B cell (primary cell): ENCODE results near the gene ANKFY1. TPM values are rescaled to one million over a fixed set of nuclear protein-coding genes. Genes with fewer than 3 reads are reported as not detected.
"Not testable (repeated sequence)": the region's sequence is repeated elsewhere in the genome, so short reads cannot be mapped to it uniquely, and the experiment has no call there.

Experiments
- ATAC-seq: fragments of 200-7000 bp; cut with Tn5 transposase; one replicate; pipeline ENCODE4 v1.10.0; 2021; ENCODE audit warnings: low read depth, mild to moderate bottlenecking, moderate number of reproducible peaks, moderate library complexity
- CTCF ChIA-PET: fragments of 350-600 bp; sonication (Branson Sonifier 250); formaldehyde crosslinking; loops from one replicate; lab custom pipeline; 2021; ENCODE audit warnings: antibody characterized with exemption, inconsistent platforms; lab: Charles Lee
- POLR2A ChIA-PET: fragments of 350-600 bp; sonication (Branson Sonifier 250); formaldehyde crosslinking; loops from one replicate; lab custom pipeline; 2021; ENCODE audit warnings: antibody characterized with exemption; lab: Charles Lee
- DNase-seq: peaks from one replicate; pipeline ENCODE4 v3.0.0; 2013
- H2AFZ ChIP-seq: 2 replicates; pipeline ENCODE4 v1.6.1; 2012; ENCODE audit warnings: mild to moderate bottlenecking, low read depth, low read length; ENCODE audit not compliant: insufficient read depth, poor library complexity, severe bottlenecking
- H3K27ac ChIP-seq, 2 donors: 1 replicate in 1 of 2; 2 replicates in 1 of 2; pipeline ENCODE4 v1.5.1; 2012 to 2013; ENCODE audit warnings: low read length in 2 of 2, mild to moderate bottlenecking in 2 of 2, moderate library complexity in 1 of 2
- H3K27me3 ChIP-seq, 4 experiments: fragments of 200-600 bp in 1 of 4; sonication (generic) in 1 of 4; replicated peaks in 1 of 4; 1 replicate in 2 of 4; 2 replicates in 2 of 4; pipeline versions ENCODE4 v1.6.1 to v1.7.0; 2013 to 2016; ENCODE audit warnings: low read length in 3 of 4, mild to moderate bottlenecking in 2 of 4, mixed read lengths in 1 of 4, moderate library complexity in 1 of 4; ENCODE audit not compliant: insufficient read depth in 4 of 4, control insufficient read depth in 3 of 4; ENCODE audit errors: control extremely low read depth in 1 of 4
- H3K36me3 ChIP-seq, 2 experiments: replicated peaks in 1 of 2; 1 replicate in 1 of 2; 2 replicates in 1 of 2; pipeline versions ENCODE4 v1.6.1 to v1.7.1; 2013; ENCODE audit warnings: low read length in 1 of 2; ENCODE audit not compliant: insufficient read depth in 2 of 2, control insufficient read depth in 1 of 2; ENCODE audit errors: control extremely low read depth in 1 of 2, extremely low read depth in 1 of 2
- H3K4me1 ChIP-seq, 2 donors: fragments of 200-600 bp in 1 of 2; sonication (generic) in 1 of 2; 1 replicate in 1 of 2; 2 replicates in 1 of 2; pipeline versions ENCODE4 v1.5.1 to v1.6.1; 2013 to 2017; ENCODE audit warnings: low read length in 2 of 2; ENCODE audit not compliant: control insufficient read depth in 2 of 2, insufficient read depth in 2 of 2
- H3K4me2 ChIP-seq: replicated peaks from 2 replicates; pipeline ENCODE3; 2012; ENCODE audit warnings: mild to moderate bottlenecking, low read depth, low read length; ENCODE audit not compliant: poor library complexity, severe bottlenecking
- H3K4me3 ChIP-seq, 5 experiments: fragments of 200-600 bp in 1 of 5; sonication (generic) in 1 of 5; 1 replicate in 3 of 5; 2 replicates in 2 of 5; pipeline versions ENCODE4 v1.5.1 to v1.7.0; 2011 to 2016; ENCODE audit warnings: low read length in 4 of 5, mild to moderate bottlenecking in 4 of 5, low read depth in 2 of 5, control low read depth in 1 of 5, moderate library complexity in 1 of 5; ENCODE audit not compliant: insufficient read depth in 1 of 5; ENCODE audit errors: control extremely low read depth in 1 of 5, extremely low read depth in 1 of 5
- H3K79me2 ChIP-seq: fragments of 200-600 bp; sonication (generic); one replicate; pipeline ENCODE4 v1.6.0; 2016; ENCODE audit warnings: low read length; ENCODE audit not compliant: control insufficient read depth, insufficient read depth
- H3K9ac ChIP-seq: fragments of 200-600 bp; sonication (generic); 2 replicates; pipeline ENCODE4 v1.6.1; 2017; ENCODE audit warnings: mild to moderate bottlenecking, low read length, moderate library complexity
- H3K9me3 ChIP-seq, 3 donors: one replicate each; pipeline versions ENCODE4 v1.6.1 to v1.7.1; 2013; ENCODE audit warnings: low read length in 2 of 3; ENCODE audit not compliant: control insufficient read depth in 2 of 3, insufficient read depth in 1 of 3; ENCODE audit errors: control extremely low read depth in 1 of 3
- H4K20me1 ChIP-seq: 2 replicates; pipeline ENCODE4 v1.6.0; 2012; ENCODE audit warnings: mild to moderate bottlenecking, low read length; ENCODE audit not compliant: insufficient read depth, control insufficient read depth, poor library complexity, severe bottlenecking
- H3K27ac Mint-ChIP-seq: one replicate; pipeline ENCODE4 v1.8.0; 2021; ENCODE audit warnings: mixed read lengths
- H3K27me3 Mint-ChIP-seq: one replicate; pipeline ENCODE4 v1.8.0; 2021; ENCODE audit warnings: mixed read lengths
- H3K4me1 Mint-ChIP-seq: one replicate; pipeline ENCODE4 v1.8.0; 2021; ENCODE audit warnings: mixed read lengths
- H3K4me3 Mint-ChIP-seq: one replicate; pipeline ENCODE4 v1.8.0; 2021; ENCODE audit warnings: mixed read lengths
- H3K9me3 Mint-ChIP-seq: one replicate; pipeline ENCODE4 v1.8.0; 2022; ENCODE audit warnings: mixed read lengths; ENCODE audit not compliant: insufficient read depth
- CTCF ChIP-seq: fragments of 200-600 bp; IDR thresholded peaks from one replicate; pipeline ENCODE4 v1.8.0; 2022; ENCODE audit warnings: antibody characterized with exemption, mild to moderate bottlenecking
- WGBS: methylation state at CpG from one replicate; pipeline ENCODE4 v1.1.5; 2013; ENCODE audit warnings: missing lambda C conversion rate; ENCODE audit not compliant: insufficient coverage; 5-methylcytosine and 5-hydroxymethylcytosine counted together
- intact Hi-C: fragments of 100-400 bp; cut with micrococcal nuclease; formaldehyde crosslinking; loops from one replicate; pipeline ENCODE4 v1.10.0; 2022
- polyA plus RNA-seq: library from polyadenylated mRNA; depleted of rRNA; stranded (reverse); fragments of >200 nt; gene quantifications from 2 replicates; pipeline ENCODE4 v1.2.3, GENCODE V29; 2012
- total RNA-seq, 2 donors: library from RNA; stranded (reverse); fragments of 120-200 nt in 1 of 2; gene quantifications; 1 replicate in 1 of 2; 2 replicates in 1 of 2; pipeline versions ENCODE4 v1.2.3 to v1.2.4, GENCODE V29; 2013 to 2022

ANKFY1 gene
- total and polyA plus RNA-seq, 2 donors (not counting 1 experiment from before 2014, with no cell fraction given): 23.1 to 63.9 TPM

GRCh38 chr17:4256952-4257351, 6.8 kb downstream of the ANKFY1 start:
- intact Hi-C loops: no loop called here
- peaks cover 32% of the 10 kb centered on the region for H3K4me1 Mint-ChIP-seq
- Histone ChIP-seq H3K4me3 (no peak overlapping the region), H3K79me2 (peaks cover 92% of the 10 kb centered on the region), H3K36me3 (peaks cover 0 to 14% of the 10 kb centered on the region in 2 experiments), H3K9me3 (peaks cover 0 to 10% (median 7%) of the 10 kb centered on the region in 3 donors), H3K27ac (no peak overlapping the region), H4K20me1 (peaks cover 54% of the 10 kb centered on the region), H3K27me3 (no peaks in the 10 kb centered on the region), H2AFZ (no peak overlapping the region), H3K4me2 (no peak overlapping the region), H3K9ac (no peak overlapping the region), H3K4me1 (peaks cover 0 to 5% of the 10 kb centered on the region in 2 donors)
- WGBS: 97% methylated on average over 2 of the region's 2 CpGs
- ChIA-PET POLR2A (no interaction called here), CTCF (no interaction called here)
- no peaks in the 10 kb centered on the region for H3K9me3 Mint-ChIP-seq
- TF ChIP-seq CTCF: no peak
- DNase-seq (no peak), ATAC-seq (no peak)
- H3K4me3 Mint-ChIP-seq: no peak overlapping the region
- no peaks in the 10 kb centered on the region for H3K27me3 Mint-ChIP-seq
- H3K27ac Mint-ChIP-seq: no peak overlapping the region

- peaks cover 92% of the 10 kb centered on the region for H3K79me2 ChIP-seq
- H3K4me1 ChIP-seq, H3K4me2 ChIP-seq, H3K27me3 Mint-ChIP-seq, H2AFZ ChIP-seq, DNase-seq, intact Hi-C loops, H3K9ac ChIP-seq, POLR2A ChIA-PET, H3K4me3 Mint-ChIP-seq, H3K27me3 ChIP-seq, ATAC-seq, H3K27ac Mint-ChIP-seq, H3K9me3 Mint-ChIP-seq, H3K4me3 ChIP-seq, H3K27ac ChIP-seq: not testable (repeated sequence)
- 97% methylated on average over 3 of the region's 6 CpGs for WGBS
- H3K4me1 Mint-ChIP-seq: peaks cover 28% of the 10 kb centered on the region
- CTCF ChIA-PET: interaction anchor here (1.0 to 1.8 kb wide), 2 partner anchors 18 to 156 kb away, joined by 4 read pairs; no protein-coding TSS in a partner anchor
- H4K20me1 ChIP-seq: peaks cover 55% of the 10 kb centered on the region
- peaks cover 0 to 10% (median 7%) of the 10 kb centered on the region in 3 donors for H3K9me3 ChIP-seq
- peaks cover 0 to 11% of the 10 kb centered on the region in 2 experiments for H3K36me3 ChIP-seq
Observed at GRCh38 chr17:4255271-4255670, 8.5 kb downstream of the ANKFY1 start.
